Measurements from ENCODE around the gene MKKS. TPM values are rescaled to one million over a fixed set of nuclear protein-coding genes. Genes with fewer than 3 reads are reported as not detected.

The MKKS gene
- total and polyA plus RNA-seq, 10 of the 15 experiments (the other 5 are each of a cell fraction or from before 2014, with no cell fraction given): 4.3 to 17.9 (median 7.7) TPM

GRCh38 chr20:10453241-10453640 is 19.2 kb upstream of the MKKS start (continued):
- TF ChIP-seq RBBP5 (conservative IDR thresholded peaks at IDR 0.05) (no peak), SIX5 (IDR thresholded peaks at IDR 0.05; ENCODE audit: low read depth, low read length, severe bottlenecking) (no peak), EGR1 (IDR thresholded peaks at IDR 0.05; ENCODE audit: borderline replicate concordance in 1 of 2, low read depth in 2 of 2, low read length in 2 of 2) (no peak), SMAD5 (IDR thresholded peaks at IDR 0.05; ENCODE audit: low read depth) (no peak), BHLHE40 (IDR thresholded peaks at IDR 0.05; ENCODE audit: borderline replicate concordance in 1 of 2, low read depth in 2 of 2, low read length in 1 of 2) (peak; percentile 48 to 49; a peak in 2 of 4 replicates), RCOR1 (conservative IDR thresholded peaks at IDR 0.05; ENCODE audit: low read depth, low read length) (no peak), POLR2AphosphoS5 (IDR thresholded peaks at IDR 0.05; ENCODE audit: low read length) (no peak), ATF2 (IDR thresholded peaks at IDR 0.05; ENCODE audit: low read length) (0 out of 2 replicates have a peak, but pooled peaks have one; percentile 28), STAT1 (conservative IDR thresholded peaks at IDR 0.05) (no peak), SIN3A (IDR thresholded peaks at IDR 0.05; ENCODE audit: low read depth, low read length) (no peak), NR2C2 (IDR thresholded peaks at IDR 0.05; ENCODE audit: borderline replicate concordance, control insufficient read depth, insufficient read length, low read depth) (no peak), PAX5 (IDR thresholded peaks at IDR 0.05; ENCODE audit: borderline replicate concordance, low read depth, low read length) (peak; percentile 62; the same call in 1 of the 2 replicates), MEF2B (IDR thresholded peaks at IDR 0.05; ENCODE audit: partially characterized antibody, poor library complexity, severe bottlenecking) (peak; percentile 25), CHD2 (IDR thresholded peaks at IDR 0.05; ENCODE audit: borderline replicate concordance, low read depth, low read length) (no peak), MLLT1 (IDR thresholded peaks at IDR 0.05) (0 out of 2 replicates have a peak, but pooled peaks have one; percentile 43), RB1 (IDR thresholded peaks at IDR 0.05; ENCODE audit: borderline replicate concordance) (no peak), CBX5 (IDR thresholded peaks at IDR 0.05; ENCODE audit: low read depth) (peak; percentile 82; the same call in 1 of the 2 replicates), SUPT20H (IDR thresholded peaks at IDR 0.05; ENCODE audit: borderline replicate concordance, control insufficient read depth, low read depth, low read length) (no peak), MXI1 (IDR thresholded peaks at IDR 0.05; ENCODE audit: low read depth, low read length) (no peak), TBL1XR1 (IDR thresholded peaks at IDR 0.05; ENCODE audit: low read depth, low read length) (no peak), KDM1A (IDR thresholded peaks at IDR 0.05; ENCODE audit: borderline replicate concordance) (no peak)
- TF ChIP-seq, protein P1, sequence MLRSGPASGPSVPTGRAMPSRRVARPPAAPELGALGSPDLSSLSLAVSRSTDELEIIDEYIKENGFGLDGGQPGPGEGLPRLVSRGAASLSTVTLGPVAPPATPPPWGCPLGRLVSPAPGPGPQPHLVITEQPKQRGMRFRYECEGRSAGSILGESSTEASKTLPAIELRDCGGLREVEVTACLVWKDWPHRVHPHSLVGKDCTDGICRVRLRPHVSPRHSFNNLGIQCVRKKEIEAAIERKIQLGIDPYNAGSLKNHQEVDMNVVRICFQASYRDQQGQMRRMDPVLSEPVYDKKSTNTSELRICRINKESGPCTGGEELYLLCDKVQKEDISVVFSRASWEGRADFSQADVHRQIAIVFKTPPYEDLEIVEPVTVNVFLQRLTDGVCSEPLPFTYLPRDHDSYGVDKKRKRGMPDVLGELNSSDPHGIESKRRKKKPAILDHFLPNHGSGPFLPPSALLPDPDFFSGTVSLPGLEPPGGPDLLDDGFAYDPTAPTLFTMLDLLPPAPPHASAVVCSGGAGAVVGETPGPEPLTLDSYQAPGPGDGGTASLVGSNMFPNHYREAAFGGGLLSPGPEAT (IDR thresholded peaks at IDR 0.05; ENCODE audit: low read depth): peak; percentile 62; the same call in 1 of the 2 replicates
- TF ChIP-seq, protein P2, sequence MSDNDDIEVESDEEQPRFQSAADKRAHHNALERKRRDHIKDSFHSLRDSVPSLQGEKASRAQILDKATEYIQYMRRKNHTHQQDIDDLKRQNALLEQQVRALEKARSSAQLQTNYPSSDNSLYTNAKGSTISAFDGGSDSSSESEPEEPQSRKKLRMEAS (IDR thresholded peaks at IDR 0.05; ENCODE audit: low read depth, low read length): no peak

Data from GM12878 (cell line).